CD4-positive, alpha-beta T cell (primary cell): Measurements from ENCODE around the gene ARL14EP. TPM values are rescaled to one million over a fixed set of nuclear protein-coding genes. Genes with fewer than 3 reads are reported as not detected.

Source experiments
- ATAC-seq: fragments of 200-7000 bp; cut with Tn5 transposase; one replicate; pipeline ENCODE4 v1.10.0; 2022; ENCODE audit warnings: mild to moderate bottlenecking; ENCODE audit not compliant: poor library complexity
- CTCF ChIA-PET: fragments of 350-600 bp; sonication (Branson Sonifier 250); formaldehyde crosslinking; loops from one replicate; lab custom pipeline; 2021; ENCODE audit warnings: antibody characterized with exemption, inconsistent platforms; lab: Charles Lee
- POLR2A ChIA-PET: fragments of 350-600 bp; sonication (Branson Sonifier 250); formaldehyde crosslinking; loops from one replicate; lab custom pipeline; 2021; ENCODE audit warnings: antibody characterized with exemption, inconsistent platforms; lab: Charles Lee
- DNase-seq, 14 experiments: peaks; one replicate each; pipeline ENCODE4 v3.0.0-alpha.2; 2013 to 2020; ENCODE audit warnings: mixed read lengths in 2 of 14
- H3K27ac ChIP-seq, 2 donors: one replicate each; pipeline versions ENCODE4 v1.5.1 to v1.7.0; 2013; ENCODE audit warnings: low read length in 2 of 2, low read depth in 1 of 2, mild to moderate bottlenecking in 1 of 2
- H3K27me3 ChIP-seq, 2 experiments: 1 replicate in 1 of 2; 2 replicates in 1 of 2; pipeline versions ENCODE4 v1.6.1 to v1.7.0; 2013; ENCODE audit warnings: low read length in 2 of 2, control low read depth in 1 of 2, mild to moderate bottlenecking in 1 of 2, moderate library complexity in 1 of 2; ENCODE audit not compliant: insufficient read depth in 2 of 2, control insufficient read depth in 1 of 2
- H3K36me3 ChIP-seq: one replicate; pipeline ENCODE4 v1.6.1; 2013; ENCODE audit warnings: low read length, control low read depth; ENCODE audit not compliant: insufficient read depth
- H3K4me1 ChIP-seq: one replicate; pipeline ENCODE4 v1.6.1; 2013; ENCODE audit warnings: low read length, control low read depth; ENCODE audit not compliant: insufficient read depth
- H3K4me3 ChIP-seq: one replicate; pipeline ENCODE4 v1.5.1; 2013; ENCODE audit warnings: mild to moderate bottlenecking, low read length, moderate library complexity
- H3K9me3 ChIP-seq, 2 experiments: 1 replicate in 1 of 2; 2 replicates in 1 of 2; pipeline versions ENCODE4 v1.6.1 to v1.7.0; 2013; ENCODE audit warnings: low read length in 2 of 2, mild to moderate bottlenecking in 2 of 2, control low read depth in 1 of 2, moderate library complexity in 1 of 2; ENCODE audit not compliant: control insufficient read depth in 1 of 2, insufficient read depth in 1 of 2
- H3K27ac Mint-ChIP-seq: one replicate; pipeline ENCODE4 v1.8.0; 2020; ENCODE audit warnings: mixed read lengths
- H3K27me3 Mint-ChIP-seq: one replicate; pipeline ENCODE4 v1.8.0; 2021; ENCODE audit warnings: mixed read lengths
- H3K36me3 Mint-ChIP-seq: one replicate; pipeline ENCODE4 v1.8.0; 2021; ENCODE audit warnings: low read depth, mixed read lengths
- H3K4me1 Mint-ChIP-seq: one replicate; pipeline ENCODE4 v1.8.0; 2021; ENCODE audit warnings: low read depth, mixed read lengths
- H3K4me3 Mint-ChIP-seq: one replicate; pipeline ENCODE4 v1.8.0; 2020; ENCODE audit warnings: mild to moderate bottlenecking, mixed read lengths
- H3K9me3 Mint-ChIP-seq: one replicate; pipeline ENCODE4 v1.8.0; 2020; ENCODE audit warnings: mixed read lengths
- intact Hi-C, 2 experiments: fragments of 100-400 bp; cut with DNase I in 1 of 2; cut with micrococcal nuclease in 1 of 2; formaldehyde crosslinking; loops; one replicate each; pipeline versions ENCODE4 v1.15.1 to v1.9.0; 2023 to 2025; cut with DNase I, micrococcal nuclease
- total RNA-seq, 174 experiments: library from RNA in 2 of 174; stranded (reverse) in 2 of 174; gene quantifications; one replicate each; pipeline ENCODE4 v1.2.3 and lab custom pipeline; 2021 to 2026
- TF ChIP-seq, protein P1 (sequence below): fragments of 200-600 bp; IDR thresholded peaks from one replicate; pipeline ENCODE4 v1.8.0; 2022; ENCODE audit warnings: antibody characterized with exemption, mild to moderate bottlenecking

ARL14EP gene
- total RNA-seq, 2 experiments from 2014 or later = 48.1 to 49.7 TPM

- Mint-ChIP-seq H3K9me3 (no peaks in the 10 kb centered on the region), H3K27me3 (peaks cover 7% of the 10 kb centered on the region), H3K4me3 (no peak overlapping the region), H3K36me3 (no peaks in the 10 kb centered on the region), H3K4me1 (no peaks in the 10 kb centered on the region), H3K27ac (no peak overlapping the region)
- H3K36me3 ChIP-seq = no peaks in the 10 kb centered on the region
- TF ChIP-seq, protein P1, sequence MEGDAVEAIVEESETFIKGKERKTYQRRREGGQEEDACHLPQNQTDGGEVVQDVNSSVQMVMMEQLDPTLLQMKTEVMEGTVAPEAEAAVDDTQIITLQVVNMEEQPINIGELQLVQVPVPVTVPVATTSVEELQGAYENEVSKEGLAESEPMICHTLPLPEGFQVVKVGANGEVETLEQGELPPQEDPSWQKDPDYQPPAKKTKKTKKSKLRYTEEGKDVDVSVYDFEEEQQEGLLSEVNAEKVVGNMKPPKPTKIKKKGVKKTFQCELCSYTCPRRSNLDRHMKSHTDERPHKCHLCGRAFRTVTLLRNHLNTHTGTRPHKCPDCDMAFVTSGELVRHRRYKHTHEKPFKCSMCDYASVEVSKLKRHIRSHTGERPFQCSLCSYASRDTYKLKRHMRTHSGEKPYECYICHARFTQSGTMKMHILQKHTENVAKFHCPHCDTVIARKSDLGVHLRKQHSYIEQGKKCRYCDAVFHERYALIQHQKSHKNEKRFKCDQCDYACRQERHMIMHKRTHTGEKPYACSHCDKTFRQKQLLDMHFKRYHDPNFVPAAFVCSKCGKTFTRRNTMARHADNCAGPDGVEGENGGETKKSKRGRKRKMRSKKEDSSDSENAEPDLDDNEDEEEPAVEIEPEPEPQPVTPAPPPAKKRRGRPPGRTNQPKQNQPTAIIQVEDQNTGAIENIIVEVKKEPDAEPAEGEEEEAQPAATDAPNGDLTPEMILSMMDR = no peak
- no peaks in the 10 kb centered on the region for H3K9me3 ChIP-seq
- CTCF ChIA-PET = interaction anchor here (0.6 kb wide), 1 partner anchor 1616 kb away, joined by 3 read pairs; no protein-coding TSS in a partner anchor
- no peaks in the 10 kb centered on the region for H3K27me3 ChIP-seq
- intact Hi-C loops = no loop called here
- H3K4me1 ChIP-seq = no peaks in the 10 kb centered on the region
- POLR2A ChIA-PET = no interaction called here
- DNase-seq = no peak
- H3K27ac ChIP-seq = no peak overlapping the region
- H3K4me3 ChIP-seq = no peak overlapping the region
- ATAC-seq = no peak
Measured at GRCh38 chr11:30295178-30295885, 27.6 kb upstream of the ARL14EP start.

DNA sequence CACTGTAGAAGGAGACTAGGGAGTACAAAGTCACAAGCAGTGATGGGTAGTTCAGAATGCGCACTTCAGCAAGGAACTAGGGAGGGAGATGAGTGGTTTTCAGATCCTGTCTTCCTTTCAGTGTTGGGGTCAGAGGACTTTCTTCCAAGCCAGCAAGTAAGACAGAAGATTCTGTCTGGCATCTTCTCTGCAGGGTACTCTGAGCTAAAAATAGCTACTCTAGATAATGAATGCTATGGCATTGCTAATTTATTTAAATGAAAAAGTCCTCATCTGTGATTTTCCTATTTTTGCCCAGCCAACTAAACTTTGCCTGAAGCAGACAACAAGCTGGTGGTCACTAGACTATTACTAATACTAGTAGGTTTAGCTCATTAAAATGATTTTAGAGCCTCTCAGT is 18.3 kb upstream of the ARL14EP start:
- Histone ChIP-seq H3K9me3 (no peaks in the 10 kb centered on the region), H3K36me3 (no peaks in the 10 kb centered on the region), H3K27ac (no peak overlapping the region), H3K4me1 (no peaks in the 10 kb centered on the region), H3K27me3 (peaks cover 0 to 9% of the 10 kb centered on the region in 2 experiments), H3K4me3 (no peak overlapping the region)
- ATAC-seq = no peak
- H3K9me3 Mint-ChIP-seq = no peaks in the 10 kb centered on the region
- ChIA-PET POLR2A (no interaction called here), CTCF (no interaction called here)
- TF ChIP-seq, protein P1 = no peak
- intact Hi-C loops = no loop called here
- H3K36me3 Mint-ChIP-seq = no peaks in the 10 kb centered on the region
- H3K4me1 Mint-ChIP-seq = no peaks in the 10 kb centered on the region
- DNase-seq = no peak
- H3K4me3 Mint-ChIP-seq = no peak overlapping the region
- no peak overlapping the region for H3K27ac Mint-ChIP-seq
- peaks cover 11% of the 10 kb centered on the region for H3K27me3 Mint-ChIP-seq

GRCh38 chr11:30310623-30311022 is 12.3 kb upstream of the ARL14EP start:
- no peaks in the 10 kb centered on the region for H3K9me3 ChIP-seq
- H3K27ac Mint-ChIP-seq = no peak overlapping the region
- no peak overlapping the region for H3K27ac ChIP-seq
- TF ChIP-seq, protein P1 = no peak
- no peak overlapping the region for H3K4me3 ChIP-seq
- intact Hi-C loops = no loop called here
- no peak overlapping the region for H3K4me3 Mint-ChIP-seq
- DNase-seq (no peak), ATAC-seq (no peak)
- ChIA-PET CTCF (no interaction called here), POLR2A (interaction anchor here (1.9 kb wide), 1 partner anchor 13 kb away, joined by 8 read pairs; the partner anchor contains the start of gene ARL14EP)
- peaks cover 38% of the 10 kb centered on the region for H3K27me3 Mint-ChIP-seq
- no peaks in the 10 kb centered on the region for H3K36me3 ChIP-seq
- H3K9me3 Mint-ChIP-seq = no peaks in the 10 kb centered on the region
- H3K4me1 ChIP-seq = no peaks in the 10 kb centered on the region
- no peaks in the 10 kb centered on the region for H3K4me1 Mint-ChIP-seq
- H3K36me3 Mint-ChIP-seq = no peaks in the 10 kb centered on the region
- H3K27me3 ChIP-seq = peaks cover 5 to 22% of the 10 kb centered on the region in 2 experiments
